Panc1 (cell line): ENCODE results near the gene APCDD1L. TPM values are rescaled to one million over a fixed set of nuclear protein-coding genes. Genes with fewer than 3 reads are reported as not detected.

Experiments used
- ATAC-seq: fragments of 200-7000 bp; cut with Tn5 transposase; 2 replicates; pipeline ENCODE4 v1.9.1; 2020; ENCODE audit warnings: mild to moderate bottlenecking, moderate library complexity
- BruUV-seq: library from RNA; stranded (reverse); fragments of 400-500 nt; replicated peaks from 2 replicates; lab custom pipeline; 2021; lab: Mats Ljungman, UMichigan
- CTCF ChIA-PET: fragments of 300-600 bp; sonication (Branson Sonifier 250); formaldehyde crosslinking; loops from one replicate; lab custom pipeline; 2022; ENCODE audit warnings: antibody characterized with exemption; lab: Charles Lee
- POLR2A ChIA-PET: fragments of 300-600 bp; sonication (Branson Sonifier 250); formaldehyde crosslinking; loops from one replicate; lab custom pipeline; 2022; ENCODE audit warnings: antibody characterized with exemption; lab: Charles Lee
- DNase-seq: peaks from one replicate; pipeline ENCODE4 v3.0.0-alpha.2; 2010; ENCODE audit warnings: low read depth, low spot score
- H3K27ac ChIP-seq: 2 replicates; pipeline ENCODE4 v1.5.1; 2011; ENCODE audit warnings: mild to moderate bottlenecking, low read length, inconsistent platforms
- H3K27me3 ChIP-seq: fragments of 200-500 bp; sonication (Bioruptor generic); 2 replicates; pipeline ENCODE4 v1.6.0; 2014; ENCODE audit warnings: low read length, inconsistent platforms; ENCODE audit not compliant: control insufficient read depth, insufficient read depth
- H3K36me3 ChIP-seq: fragments of 200-500 bp; sonication (Bioruptor generic); 2 replicates; pipeline ENCODE4 v1.5.1; 2014; ENCODE audit warnings: inconsistent platforms, mild to moderate bottlenecking, low read length, moderate library complexity; ENCODE audit not compliant: control insufficient read depth, insufficient read depth
- H3K4me1 ChIP-seq: 2 replicates; pipeline ENCODE4 v1.5.1; 2011; ENCODE audit warnings: inconsistent platforms, mild to moderate bottlenecking, low read length, moderate library complexity; ENCODE audit not compliant: control insufficient read depth, insufficient read depth
- H3K4me3 ChIP-seq, 2 experiments: 2 replicates each; pipeline ENCODE4 v1.5.1; 2011 to 2012; ENCODE audit warnings: low read depth in 2 of 2, low read length in 2 of 2, mild to moderate bottlenecking in 2 of 2, inconsistent platforms in 1 of 2, moderate library complexity in 1 of 2
- H3K9me3 ChIP-seq: fragments of 200-500 bp; sonication (Bioruptor generic); 2 replicates; pipeline ENCODE4 v1.5.1; 2014; ENCODE audit warnings: low read depth, mild to moderate bottlenecking, inconsistent platforms, low read length, moderate library complexity; ENCODE audit not compliant: control insufficient read depth, insufficient read depth
- POLR2AphosphoS5 ChIP-seq: IDR thresholded peaks from 2 replicates; pipeline ENCODE4 v1.6.1; 2012; ENCODE audit warnings: mild to moderate bottlenecking, low read depth, low read length, moderate library complexity
- SIN3A ChIP-seq: IDR thresholded peaks from 2 replicates; pipeline ENCODE4 v1.6.1; 2012; ENCODE audit warnings: low read depth, mild to moderate bottlenecking, low read length, moderate library complexity, borderline replicate concordance; ENCODE audit not compliant: insufficient read depth
- TCF7L2 ChIP-seq: IDR thresholded peaks from 2 replicates; pipeline ENCODE4 v1.6.1; 2011; ENCODE audit warnings: mild to moderate bottlenecking, low read depth, low read length, inconsistent platforms
- in situ Hi-C: cut with HindIII; loops from 2 replicates; pipeline ENCODE4 v1.10.0; 2016; ENCODE audit warnings: low sequenced_read_pairs, low pct_unique_long_range_greater_than_20kb
- intact Hi-C: fragments of 100-400 bp; cut with micrococcal nuclease; formaldehyde crosslinking; loops from one replicate; pipeline ENCODE4 v1.10.0; 2022; ENCODE audit not compliant: unreplicated experiment
- total RNA-seq: library from RNA; stranded (reverse); gene quantifications from one replicate; pipeline ENCODE4 v1.2.1, GENCODE V29; 2021; ENCODE audit not compliant: unreplicated experiment
- TF ChIP-seq, protein P1 (sequence below), 2 experiments: IDR thresholded peaks; 2 replicates each; pipeline ENCODE4 v1.6.1; 2011 to 2012; ENCODE audit warnings: low read depth in 2 of 2, control low read depth in 1 of 2, low read length in 1 of 2, mild to moderate bottlenecking in 1 of 2, moderate library complexity in 1 of 2; ENCODE audit not compliant: insufficient read depth in 1 of 2
- TF ChIP-seq, protein P2 (sequence below): fragments of 450-650 bp; IDR thresholded peaks from 2 replicates; pipeline ENCODE4 v1.5.1; 2017; ENCODE audit warnings: mild to moderate bottlenecking

APCDD1L gene
- total RNA-seq, 1 experiment from 2014 or later: 0.62 TPM

GRCh38 chr20:58471193-58472164 is 43.7 kb downstream of the APCDD1L start:
- in situ Hi-C loops (no loop called here), intact Hi-C loops (no loop called here)
- ATAC-seq (peak; percentile 45; the same call in 1 of the 2 replicates), DNase-seq (no peak)
- H3K4me3 ChIP-seq: no peak overlapping the region
- TF ChIP-seq SIN3A (no peak), POLR2AphosphoS5 (no peak), TCF7L2 (no peak)
- TF ChIP-seq, protein P1, sequence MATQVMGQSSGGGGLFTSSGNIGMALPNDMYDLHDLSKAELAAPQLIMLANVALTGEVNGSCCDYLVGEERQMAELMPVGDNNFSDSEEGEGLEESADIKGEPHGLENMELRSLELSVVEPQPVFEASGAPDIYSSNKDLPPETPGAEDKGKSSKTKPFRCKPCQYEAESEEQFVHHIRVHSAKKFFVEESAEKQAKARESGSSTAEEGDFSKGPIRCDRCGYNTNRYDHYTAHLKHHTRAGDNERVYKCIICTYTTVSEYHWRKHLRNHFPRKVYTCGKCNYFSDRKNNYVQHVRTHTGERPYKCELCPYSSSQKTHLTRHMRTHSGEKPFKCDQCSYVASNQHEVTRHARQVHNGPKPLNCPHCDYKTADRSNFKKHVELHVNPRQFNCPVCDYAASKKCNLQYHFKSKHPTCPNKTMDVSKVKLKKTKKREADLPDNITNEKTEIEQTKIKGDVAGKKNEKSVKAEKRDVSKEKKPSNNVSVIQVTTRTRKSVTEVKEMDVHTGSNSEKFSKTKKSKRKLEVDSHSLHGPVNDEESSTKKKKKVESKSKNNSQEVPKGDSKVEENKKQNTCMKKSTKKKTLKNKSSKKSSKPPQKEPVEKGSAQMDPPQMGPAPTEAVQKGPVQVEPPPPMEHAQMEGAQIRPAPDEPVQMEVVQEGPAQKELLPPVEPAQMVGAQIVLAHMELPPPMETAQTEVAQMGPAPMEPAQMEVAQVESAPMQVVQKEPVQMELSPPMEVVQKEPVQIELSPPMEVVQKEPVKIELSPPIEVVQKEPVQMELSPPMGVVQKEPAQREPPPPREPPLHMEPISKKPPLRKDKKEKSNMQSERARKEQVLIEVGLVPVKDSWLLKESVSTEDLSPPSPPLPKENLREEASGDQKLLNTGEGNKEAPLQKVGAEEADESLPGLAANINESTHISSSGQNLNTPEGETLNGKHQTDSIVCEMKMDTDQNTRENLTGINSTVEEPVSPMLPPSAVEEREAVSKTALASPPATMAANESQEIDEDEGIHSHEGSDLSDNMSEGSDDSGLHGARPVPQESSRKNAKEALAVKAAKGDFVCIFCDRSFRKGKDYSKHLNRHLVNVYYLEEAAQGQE (IDR thresholded peaks at IDR 0.05; ENCODE audit: insufficient read depth in 1 of 2, low read depth in 2 of 2, low read length in 1 of 2): no peak
- TF ChIP-seq, protein P2, sequence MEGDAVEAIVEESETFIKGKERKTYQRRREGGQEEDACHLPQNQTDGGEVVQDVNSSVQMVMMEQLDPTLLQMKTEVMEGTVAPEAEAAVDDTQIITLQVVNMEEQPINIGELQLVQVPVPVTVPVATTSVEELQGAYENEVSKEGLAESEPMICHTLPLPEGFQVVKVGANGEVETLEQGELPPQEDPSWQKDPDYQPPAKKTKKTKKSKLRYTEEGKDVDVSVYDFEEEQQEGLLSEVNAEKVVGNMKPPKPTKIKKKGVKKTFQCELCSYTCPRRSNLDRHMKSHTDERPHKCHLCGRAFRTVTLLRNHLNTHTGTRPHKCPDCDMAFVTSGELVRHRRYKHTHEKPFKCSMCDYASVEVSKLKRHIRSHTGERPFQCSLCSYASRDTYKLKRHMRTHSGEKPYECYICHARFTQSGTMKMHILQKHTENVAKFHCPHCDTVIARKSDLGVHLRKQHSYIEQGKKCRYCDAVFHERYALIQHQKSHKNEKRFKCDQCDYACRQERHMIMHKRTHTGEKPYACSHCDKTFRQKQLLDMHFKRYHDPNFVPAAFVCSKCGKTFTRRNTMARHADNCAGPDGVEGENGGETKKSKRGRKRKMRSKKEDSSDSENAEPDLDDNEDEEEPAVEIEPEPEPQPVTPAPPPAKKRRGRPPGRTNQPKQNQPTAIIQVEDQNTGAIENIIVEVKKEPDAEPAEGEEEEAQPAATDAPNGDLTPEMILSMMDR: no peak
- BruUV-seq: no TSS peak
- no peaks in the 10 kb centered on the region for H3K9me3 ChIP-seq
- H3K27me3 ChIP-seq: no peaks in the 10 kb centered on the region
- H3K4me1 ChIP-seq: no peaks in the 10 kb centered on the region
- H3K27ac ChIP-seq: no peak overlapping the region
- POLR2A ChIA-PET: no interaction called here
- CTCF ChIA-PET: no interaction called here
- no peaks in the 10 kb centered on the region for H3K36me3 ChIP-seq

GRCh38 chr20:58470336-58471192 is 44.6 kb downstream of the APCDD1L start:
- no TSS peak for BruUV-seq
- Histone ChIP-seq H3K27me3 (no peaks in the 10 kb centered on the region), H3K27ac (no peak overlapping the region), H3K4me3 (no peak overlapping the region), H3K9me3 (no peaks in the 10 kb centered on the region), H3K36me3 (no peaks in the 10 kb centered on the region), H3K4me1 (no peaks in the 10 kb centered on the region)
- no peak for DNase-seq
- ChIA-PET POLR2A (no interaction called here), CTCF (no interaction called here)
- TF ChIP-seq, protein P1 (IDR thresholded peaks at IDR 0.05; ENCODE audit: insufficient read depth in 1 of 2, low read depth in 2 of 2, low read length in 1 of 2): no peak
- TF ChIP-seq, protein P2: no peak
- TF ChIP-seq SIN3A (no peak), TCF7L2 (no peak), POLR2AphosphoS5 (no peak)
- in situ Hi-C loops (no loop called here), intact Hi-C loops (no loop called here)
- ATAC-seq: no peak
